ENCODE measurements around the gene EGR4. TPM values are rescaled to one million over a fixed set of nuclear protein-coding genes. Genes with fewer than 3 reads are reported as not detected.
A peak's percentile ranks its signal among the peaks of the same experiment; 100 is the strongest.
"Not testable (repeated sequence)": the region's sequence is repeated elsewhere in the genome, so short reads cannot be mapped to it uniquely, and the experiment has no call there.

The EGR4 gene
- polyA plus RNA-seq, 10 donors, result 0.07 TPM; not detected in 9

- no peak for DNase-seq
These were observed 29.6 kb downstream of the EGR4 start for GRCh38 chr2:73263540-73264331.

GRCh38 chr2:73262691-73263429, 30.5 kb downstream of the EGR4 start:
- DNase-seq, result not testable (repeated sequence)

- no peak for DNase-seq
These were observed 31.2 kb downstream of the EGR4 start for GRCh38 chr2:73262108-73262651.

- peak in 1 of 3 donors; percentile 45 for DNase-seq
These were observed 32.9 kb downstream of the EGR4 start for GRCh38 chr2:73260338-73260984.

- no peak for DNase-seq
These were observed 33.5 kb downstream of the EGR4 start for GRCh38 chr2:73259704-73260337.

GRCh38 chr2:73259276-73259675, 34.1 kb downstream of the EGR4 start:
- no peak for DNase-seq

- DNase-seq, result no peak
These were observed 34.5 kb downstream of the EGR4 start for GRCh38 chr2:73258913-73259215.

- DNase-seq, result no peak
These were observed 35.0 kb downstream of the EGR4 start for GRCh38 chr2:73258186-73258912.

- no peak for DNase-seq
These were observed 35.8 kb downstream of the EGR4 start for GRCh38 chr2:73257425-73258125.

- no peak for DNase-seq
These were observed 36.3 kb downstream of the EGR4 start for GRCh38 chr2:73257021-73257420.

GRCh38 chr2:73256618-73256922, 36.8 kb downstream of the EGR4 start:
- DNase-seq, result no peak

GRCh38 chr2:73255907-73256617, 37.3 kb downstream of the EGR4 start:
- DNase-seq, result no peak

GRCh38 chr2:73255007-73255644, 38.2 kb downstream of the EGR4 start:
- no peak for DNase-seq

- DNase-seq, result no peak
These were observed 38.9 kb downstream of the EGR4 start for GRCh38 chr2:73254343-73255006.

GRCh38 chr2:73253901-73254300, 39.4 kb downstream of the EGR4 start:
- DNase-seq, result no peak

- DNase-seq, result no peak
These were observed 39.9 kb downstream of the EGR4 start for GRCh38 chr2:73253400-73253799.

GRCh38 chr2:73252238-73253027, 40.9 kb downstream of the EGR4 start:
- no peak for DNase-seq
